ENCODE measurements around the gene PLCB1.

DNA sequence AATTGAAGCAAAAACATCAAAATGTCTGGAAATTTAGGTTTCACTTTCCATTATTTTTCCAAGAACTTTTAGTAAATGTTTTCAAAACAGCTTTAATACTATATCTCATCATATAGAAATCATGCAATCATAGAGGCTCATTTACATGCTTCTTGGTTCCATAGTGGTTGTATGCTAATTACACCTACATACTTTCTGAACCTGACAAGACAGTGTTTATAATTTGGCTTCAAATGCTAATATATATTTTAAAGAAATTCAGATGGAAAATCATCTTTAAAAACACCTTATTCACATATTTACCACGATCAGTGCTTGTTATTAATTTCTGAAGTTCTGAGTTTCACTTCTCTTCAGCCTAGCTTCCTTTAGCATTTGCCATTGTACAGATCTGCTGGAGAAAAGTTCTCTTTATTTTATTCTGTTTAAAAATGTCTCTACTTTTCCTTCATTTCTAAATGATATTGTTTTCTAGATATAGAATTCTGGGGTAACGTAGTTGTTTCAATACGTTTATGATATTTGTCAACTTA is 89.9 kb downstream of the PLCB1 start:
- TF ChIP-seq, protein P1, sequence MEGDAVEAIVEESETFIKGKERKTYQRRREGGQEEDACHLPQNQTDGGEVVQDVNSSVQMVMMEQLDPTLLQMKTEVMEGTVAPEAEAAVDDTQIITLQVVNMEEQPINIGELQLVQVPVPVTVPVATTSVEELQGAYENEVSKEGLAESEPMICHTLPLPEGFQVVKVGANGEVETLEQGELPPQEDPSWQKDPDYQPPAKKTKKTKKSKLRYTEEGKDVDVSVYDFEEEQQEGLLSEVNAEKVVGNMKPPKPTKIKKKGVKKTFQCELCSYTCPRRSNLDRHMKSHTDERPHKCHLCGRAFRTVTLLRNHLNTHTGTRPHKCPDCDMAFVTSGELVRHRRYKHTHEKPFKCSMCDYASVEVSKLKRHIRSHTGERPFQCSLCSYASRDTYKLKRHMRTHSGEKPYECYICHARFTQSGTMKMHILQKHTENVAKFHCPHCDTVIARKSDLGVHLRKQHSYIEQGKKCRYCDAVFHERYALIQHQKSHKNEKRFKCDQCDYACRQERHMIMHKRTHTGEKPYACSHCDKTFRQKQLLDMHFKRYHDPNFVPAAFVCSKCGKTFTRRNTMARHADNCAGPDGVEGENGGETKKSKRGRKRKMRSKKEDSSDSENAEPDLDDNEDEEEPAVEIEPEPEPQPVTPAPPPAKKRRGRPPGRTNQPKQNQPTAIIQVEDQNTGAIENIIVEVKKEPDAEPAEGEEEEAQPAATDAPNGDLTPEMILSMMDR (conservative IDR thresholded peaks at IDR 0.05; ENCODE audit: low read length), result no peak
- no peak for TF ChIP-seq EZH2phosphoT487 (IDR thresholded peaks at IDR 0.05; ENCODE audit: borderline replicate concordance)
